OCI-M2 (cell line): ENCODE data around the gene HM13.
"Not testable (repeated sequence)": the region's sequence is repeated elsewhere in the genome, so short reads cannot be mapped to it uniquely, and the experiment has no call there.

Experiments used
- DNase-seq: peaks from one replicate; lab custom pipeline; 2025; ENCODE audit not compliant: unreplicated experiment; lab: John Stamatoyannopoulos, UW

HM13 gene

DNA sequence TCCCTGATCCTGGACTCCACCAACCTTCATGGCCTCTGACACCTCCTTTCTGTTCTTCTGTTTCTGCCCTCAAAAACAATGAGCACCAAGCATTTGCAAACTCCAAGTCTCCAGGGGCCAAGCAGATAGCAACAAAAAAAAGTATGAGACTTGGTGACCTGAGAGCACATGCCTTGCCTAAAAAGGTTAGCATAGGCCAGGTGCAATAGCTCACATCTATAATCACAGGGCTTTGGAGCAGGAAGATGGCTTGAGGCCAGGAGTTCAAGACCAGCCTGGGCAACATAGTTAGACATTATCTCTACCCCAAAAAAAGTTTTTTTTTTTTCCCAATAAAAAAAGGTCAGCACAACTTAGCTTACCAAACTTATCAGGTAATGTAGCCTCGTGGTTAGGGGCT lies 13.7 kb upstream of the HM13 start:
- DNase-seq, result no peak

DNA sequence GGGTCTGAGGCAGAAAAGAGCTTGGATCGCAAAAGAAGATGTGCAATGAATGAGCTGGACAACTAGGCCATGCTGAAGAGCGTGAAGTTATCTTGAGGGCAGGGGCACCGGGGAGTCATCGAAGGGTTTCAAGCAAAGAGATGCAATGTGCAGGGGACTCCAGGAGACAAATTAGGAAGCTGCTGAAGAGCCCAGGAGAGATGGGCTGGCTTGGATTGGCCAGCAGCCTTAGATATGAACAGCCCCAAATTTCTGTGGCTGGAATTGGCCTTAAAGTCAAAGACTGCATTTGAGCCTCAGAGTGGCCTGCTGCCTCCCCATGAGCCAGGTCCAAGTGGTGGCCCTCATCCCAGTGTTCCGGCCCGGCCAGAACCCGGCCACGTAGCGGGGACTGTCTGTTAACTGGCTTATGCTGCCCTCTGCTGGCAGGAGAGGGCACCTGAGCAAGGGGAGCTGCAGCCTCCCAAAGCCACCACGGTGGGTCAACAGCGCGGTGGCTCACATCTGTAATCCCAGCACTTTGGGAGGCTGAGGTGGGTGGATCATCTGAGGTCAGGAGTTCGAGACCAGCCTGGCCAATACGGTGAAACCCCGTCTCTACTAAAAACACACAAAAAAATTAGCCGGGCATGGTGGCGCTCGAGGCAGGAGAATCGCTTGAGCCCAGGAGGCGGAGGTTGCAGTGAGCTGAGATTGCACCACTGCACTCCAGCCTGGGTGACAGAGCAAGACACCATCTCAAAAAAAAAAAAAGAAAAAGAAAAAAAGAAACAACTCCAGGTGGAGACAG lies 11.2 kb upstream of the HM13 start:
- not testable (repeated sequence) for DNase-seq

DNA sequence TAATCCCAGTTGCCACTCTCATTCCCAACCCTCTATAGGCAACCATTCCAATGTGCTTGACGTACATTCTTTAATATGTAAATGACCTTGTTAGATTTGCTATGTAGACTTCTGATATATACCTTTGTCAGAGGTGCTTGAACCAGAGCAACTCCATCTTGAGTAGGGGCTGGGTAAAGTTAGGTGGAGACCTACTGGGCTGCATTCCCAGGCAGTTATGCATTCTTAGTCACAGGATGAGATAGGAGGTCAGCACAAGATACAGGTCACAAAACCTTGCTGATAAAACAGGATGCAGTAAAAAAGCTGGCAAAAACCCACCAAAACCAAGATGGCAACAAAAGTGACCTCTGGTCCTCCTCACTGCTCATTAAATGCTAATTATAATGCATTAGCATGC lies 8.3 kb upstream of the HM13 start:
- DNase-seq, result no peak

DNA sequence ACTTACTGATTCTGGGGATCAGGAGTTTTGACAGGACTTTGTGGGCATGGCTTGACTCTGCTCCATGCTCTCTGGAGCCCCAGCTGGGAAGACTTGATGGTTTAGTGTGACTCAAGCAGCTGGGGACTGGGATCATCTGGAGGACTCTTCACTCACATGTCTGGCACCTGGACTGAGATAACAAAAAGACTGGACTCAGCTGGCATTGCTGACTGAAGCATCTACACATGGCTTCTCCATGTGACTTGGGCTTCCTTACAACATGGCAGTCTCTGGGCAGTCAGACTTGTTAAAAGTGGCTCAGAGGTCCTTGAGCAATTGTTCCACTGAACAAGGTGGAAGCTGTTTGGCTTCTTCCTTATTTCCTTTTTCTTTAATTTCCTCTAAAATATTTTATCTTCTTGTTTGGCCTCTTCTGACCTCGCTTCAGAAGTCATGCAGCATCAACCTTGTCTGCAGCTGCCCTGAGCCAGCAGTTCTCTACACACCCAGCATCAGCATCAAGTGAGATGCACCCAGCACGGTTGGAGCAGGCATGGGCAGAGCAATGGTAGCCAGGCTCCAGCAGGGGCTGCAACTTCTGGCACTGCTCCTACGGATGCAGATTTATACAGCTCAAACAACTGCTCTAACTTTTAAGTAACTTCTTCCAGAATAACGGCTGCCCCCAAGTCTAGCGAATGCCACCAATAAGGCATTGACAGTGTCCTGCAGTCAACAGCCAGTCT lies 5.6 kb upstream of the HM13 start:
- DNase-seq, result no peak

DNA sequence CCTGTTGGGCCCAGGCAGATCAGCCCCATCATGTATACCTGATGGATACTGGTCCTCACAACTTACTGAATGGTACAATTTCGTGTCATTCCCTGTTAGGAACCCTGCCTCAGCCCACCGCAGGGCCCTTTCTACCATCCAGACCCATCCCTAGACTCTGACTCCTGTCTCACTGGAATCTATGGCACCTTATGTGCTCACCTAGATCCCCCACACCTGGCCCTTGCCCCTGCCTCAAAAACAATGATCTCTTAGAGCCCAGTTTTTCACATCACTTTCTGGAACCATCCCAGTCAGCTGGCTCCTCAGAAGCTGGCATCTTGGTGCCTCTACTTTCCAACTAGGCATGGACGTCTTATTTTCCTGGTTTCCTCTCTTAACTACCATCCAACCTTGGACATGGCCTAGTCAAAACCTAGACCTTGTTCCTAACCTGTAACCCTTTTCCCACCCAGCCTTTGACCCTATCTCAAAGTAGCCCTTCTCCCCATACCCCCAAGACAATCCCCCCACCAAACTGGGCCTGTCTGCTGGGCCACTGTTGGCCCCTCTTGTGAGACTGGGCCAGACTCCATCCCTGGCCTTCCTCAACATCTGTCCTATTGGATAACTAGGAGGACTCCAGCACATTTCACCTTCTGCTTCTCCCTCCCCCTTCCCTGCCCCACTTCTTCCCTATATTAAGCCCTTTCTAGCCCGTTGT lies 981 bp downstream of the HM13 start:
- no peak for DNase-seq

DNA sequence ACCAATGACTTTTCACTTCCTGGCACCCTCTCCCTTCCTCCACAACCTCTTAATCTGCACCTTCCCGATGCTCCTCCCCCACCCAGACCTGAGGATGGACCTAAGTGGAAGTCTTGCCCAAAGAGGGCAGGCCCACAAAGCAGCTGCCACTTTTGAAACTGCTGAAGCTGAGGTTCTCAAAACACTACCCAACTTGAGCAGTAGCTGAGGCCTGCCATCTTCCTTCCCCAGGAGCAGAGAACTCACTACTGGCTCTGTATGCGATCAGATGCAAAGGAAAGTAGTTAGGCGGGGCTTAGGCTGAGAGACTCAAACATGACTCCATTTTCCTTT lies 1.5 kb downstream of the HM13 start:
- no peak for DNase-seq

DNA sequence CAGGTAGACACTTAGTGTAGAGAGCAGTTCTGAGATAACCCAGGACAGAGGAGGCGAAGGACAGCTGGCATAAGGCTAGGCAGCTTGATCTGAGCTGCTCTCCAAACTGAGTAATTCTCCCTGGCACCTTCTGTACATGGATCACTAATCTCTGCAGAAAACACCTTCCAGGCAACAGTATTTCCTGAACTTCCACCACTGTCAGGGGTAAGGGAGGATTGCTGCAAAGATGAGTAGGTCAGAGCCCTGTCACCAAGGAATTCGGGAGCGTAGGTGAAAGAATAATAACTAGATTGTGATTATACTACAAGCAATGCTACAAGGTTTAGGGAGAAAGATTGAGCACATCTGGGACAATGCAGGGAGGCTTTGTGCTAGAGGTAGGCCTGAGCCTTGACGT lies 1.9 kb downstream of the HM13 start:
- DNase-seq, result no peak

DNA sequence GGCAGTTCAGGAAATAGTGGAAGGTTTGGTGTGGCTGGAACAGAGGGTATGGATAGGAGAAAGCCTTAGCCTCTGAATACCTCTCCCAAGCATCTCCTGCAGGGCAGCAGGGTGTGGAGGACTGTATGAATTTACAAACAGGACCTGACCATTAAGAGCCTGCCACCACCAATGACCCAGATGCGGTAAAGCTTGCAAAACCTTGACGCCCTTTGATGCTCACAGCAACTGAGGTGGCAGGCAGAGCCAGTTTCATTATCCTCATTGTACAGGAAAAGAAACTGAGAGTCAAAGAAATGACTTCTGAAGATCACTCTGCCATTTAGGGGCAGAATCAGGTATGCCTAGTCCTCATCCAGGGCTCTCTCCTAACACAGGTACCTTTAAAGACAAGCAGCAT lies 2.4 kb downstream of the HM13 start:
- DNase-seq, result no peak

DNA sequence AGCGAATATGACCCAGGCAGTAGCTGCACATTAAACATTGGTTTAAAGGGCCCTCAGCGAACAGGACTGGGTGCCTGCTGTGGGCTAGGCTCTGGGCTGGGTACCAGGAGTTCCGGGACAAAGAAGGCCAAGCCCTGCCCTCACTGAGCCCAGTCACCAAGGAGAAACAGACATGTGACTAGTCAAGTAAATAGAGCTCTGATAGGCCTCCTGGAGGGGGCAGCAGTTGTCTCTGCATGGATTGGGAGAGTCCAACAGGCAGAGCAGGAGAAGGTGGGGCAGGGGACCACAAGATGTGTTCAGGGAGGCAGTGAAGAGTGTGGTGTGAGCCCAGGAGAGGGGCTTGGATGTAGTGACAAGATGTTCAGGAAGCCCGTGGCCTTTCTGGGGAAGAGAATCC lies 3.1 kb downstream of the HM13 start:
- no peak for DNase-seq

DNA sequence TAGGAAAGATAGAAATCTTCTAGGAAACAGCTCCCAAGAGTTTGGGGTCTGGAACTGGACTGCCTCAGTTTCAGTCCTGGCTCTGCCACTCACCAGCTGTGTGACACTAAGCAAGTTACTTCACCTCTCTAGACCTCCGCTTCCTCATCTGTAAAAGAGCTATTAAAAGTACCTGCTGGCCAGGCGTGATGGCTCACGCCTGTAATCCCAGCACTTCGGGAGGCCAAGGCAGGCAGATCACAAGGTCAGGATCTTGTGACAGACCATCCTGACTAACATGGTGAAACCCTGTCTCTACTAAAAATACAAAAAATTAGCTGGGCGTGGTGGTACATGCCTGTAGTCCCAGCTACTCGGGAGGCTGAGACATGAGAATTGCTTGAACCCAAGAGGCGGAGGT lies 7.0 kb downstream of the HM13 start:
- not testable (repeated sequence) for DNase-seq

DNA sequence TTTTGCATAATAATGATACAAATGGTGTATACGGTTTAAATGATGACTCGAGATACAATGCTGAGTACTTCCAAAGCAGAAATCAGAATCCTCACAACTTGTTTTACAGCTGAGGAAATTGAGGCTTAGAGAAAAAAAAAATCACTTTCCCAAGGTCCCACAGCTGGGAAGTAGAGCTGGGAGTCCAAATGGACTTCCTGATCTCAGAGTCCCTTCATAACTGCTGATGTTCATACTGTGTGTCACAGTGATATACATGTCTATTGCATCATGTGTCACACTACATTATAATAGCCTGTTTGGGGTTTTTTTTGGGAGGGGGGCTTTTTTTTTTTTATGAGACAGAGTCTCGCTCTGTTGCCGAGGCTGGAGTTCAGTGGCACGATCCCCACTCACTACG lies 8.5 kb downstream of the HM13 start:
- no peak for DNase-seq

DNA sequence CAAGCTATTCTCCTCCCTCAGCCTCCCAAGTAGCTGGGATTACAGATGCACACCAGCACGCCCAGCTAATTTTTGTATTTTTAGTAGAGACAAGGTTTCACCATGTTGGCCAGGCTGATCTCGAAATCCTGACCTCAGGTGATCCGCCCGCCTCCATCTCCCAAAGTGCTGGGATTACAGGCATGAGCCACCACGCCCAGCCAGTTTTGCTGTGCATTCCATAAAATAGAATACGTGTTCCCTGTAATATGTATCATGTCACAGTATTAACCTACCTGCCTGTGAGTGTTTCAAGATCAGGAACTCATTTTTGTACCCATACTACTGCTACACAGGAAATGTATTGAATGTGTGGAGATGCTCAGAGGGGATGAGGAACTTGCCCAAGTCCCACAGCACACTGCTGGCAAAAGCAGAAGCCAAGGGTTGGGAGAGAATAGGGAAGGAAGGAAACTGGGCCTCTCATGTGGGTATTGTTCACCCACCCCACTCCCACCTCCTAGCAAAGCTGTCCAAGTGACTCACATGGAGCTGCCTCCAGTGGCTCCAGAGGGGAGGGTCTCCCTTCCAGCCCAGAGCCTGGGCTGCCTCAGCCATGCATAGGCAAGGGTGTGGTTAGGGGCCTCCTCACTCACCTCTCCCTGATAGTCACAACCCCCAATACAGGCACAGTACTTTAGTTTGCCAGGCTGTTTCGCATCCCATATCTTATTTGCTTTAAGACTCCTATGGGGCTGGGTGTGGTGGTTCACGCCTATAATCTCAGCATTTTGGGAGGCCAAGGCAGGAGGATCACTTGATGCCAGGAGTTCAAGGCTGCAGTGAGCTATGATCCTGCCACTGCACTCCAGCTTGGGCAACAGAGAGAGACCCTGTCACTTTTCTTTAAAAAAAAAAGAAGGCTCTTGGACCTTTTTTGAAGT lies 9.4 kb downstream of the HM13 start:
- DNase-seq, result no peak

DNA sequence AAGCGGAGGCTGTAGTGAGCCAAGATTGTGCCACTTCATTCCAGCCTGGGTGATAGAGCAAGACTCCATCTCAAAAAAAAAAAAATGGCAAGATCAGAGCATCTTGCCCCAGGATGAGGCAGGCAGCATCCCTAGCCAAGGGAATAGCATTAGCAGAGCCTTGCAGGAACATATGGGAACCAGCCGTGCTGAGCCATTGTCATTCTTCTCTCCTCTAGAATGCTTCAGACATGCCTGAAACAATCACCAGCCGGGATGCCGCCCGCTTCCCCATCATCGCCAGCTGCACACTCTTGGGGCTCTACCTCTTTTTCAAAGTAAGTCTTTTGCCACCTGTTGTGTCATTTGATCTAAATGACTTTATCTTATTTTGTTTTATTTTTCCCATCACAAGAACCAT lies 13.0 kb downstream of the HM13 start:
- no peak for DNase-seq

DNA sequence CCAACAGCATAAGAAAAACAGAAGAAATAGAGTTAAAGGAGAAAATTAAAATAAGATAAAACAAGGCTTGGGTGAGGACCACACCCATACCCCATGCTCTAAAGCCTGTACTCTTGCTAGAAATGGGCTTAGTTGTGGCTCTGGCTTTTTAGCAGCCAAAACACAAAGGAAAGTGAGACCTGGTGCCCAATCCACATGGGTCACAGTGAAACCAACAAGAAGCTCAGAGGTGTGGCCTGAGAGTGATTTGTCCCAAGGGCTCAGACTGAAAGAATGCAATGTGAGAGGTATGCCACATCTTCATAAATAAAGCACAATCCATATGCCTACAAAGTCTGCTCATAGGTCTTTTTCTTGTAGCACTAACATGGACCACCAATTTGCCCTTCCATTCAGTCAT lies 21.1 kb downstream of the HM13 start:
- no peak for DNase-seq

DNA sequence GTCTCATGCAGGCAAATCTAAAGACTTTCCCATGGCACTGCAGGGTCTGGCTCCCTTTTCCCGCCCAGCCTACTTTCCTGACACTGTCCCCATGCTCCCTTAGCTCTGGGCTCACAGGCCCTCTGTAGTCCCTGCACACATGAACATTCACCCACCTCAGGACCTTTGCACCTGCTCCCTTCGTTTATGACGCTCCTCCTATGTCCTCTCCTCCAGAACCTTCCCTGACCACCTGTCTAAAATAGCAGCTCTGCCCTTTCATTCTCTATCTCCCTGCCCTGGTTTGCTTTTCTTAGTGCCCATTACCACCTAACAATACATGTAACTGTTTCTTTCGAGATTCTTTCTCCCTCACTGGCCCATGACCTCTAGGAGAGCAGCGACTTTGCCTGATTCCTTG lies 22.3 kb downstream of the HM13 start:
- DNase-seq, result no peak

DNA sequence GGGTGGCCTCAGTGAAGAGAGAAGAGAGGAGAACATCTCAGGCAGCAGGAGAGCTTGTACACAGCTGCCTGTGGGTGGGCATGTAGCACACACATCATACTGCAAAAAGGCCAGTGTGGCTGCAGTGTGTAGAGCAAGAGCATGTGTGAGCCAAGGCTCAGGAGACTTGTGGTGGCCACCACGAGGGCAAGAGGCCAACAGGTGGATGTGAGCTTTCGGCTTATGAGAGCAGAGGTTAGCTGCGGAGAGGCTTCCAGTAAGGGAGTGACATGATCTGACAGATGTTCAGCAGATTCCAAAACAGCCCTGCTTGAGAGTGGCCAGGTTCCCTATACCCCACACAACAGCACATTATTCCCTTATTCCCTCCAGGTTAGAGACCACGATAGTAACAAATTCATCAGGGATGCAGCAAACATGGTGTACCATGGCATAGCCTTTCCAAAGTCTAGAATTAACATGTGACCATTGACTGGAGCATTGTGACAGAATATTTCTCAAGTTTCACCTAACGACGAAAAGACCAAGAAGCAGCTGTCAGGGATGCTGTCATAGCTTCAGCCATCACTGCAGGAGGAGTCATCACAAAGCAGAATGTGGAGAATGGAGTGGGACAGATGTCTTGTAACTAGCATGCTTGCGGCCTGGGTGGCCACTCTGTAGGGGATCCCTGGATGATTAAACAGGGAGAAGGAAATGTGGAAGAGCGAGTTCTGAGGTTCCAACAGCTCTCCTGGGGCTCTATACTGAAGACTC lies 23.1 kb downstream of the HM13 start:
- DNase-seq, result no peak

DNA sequence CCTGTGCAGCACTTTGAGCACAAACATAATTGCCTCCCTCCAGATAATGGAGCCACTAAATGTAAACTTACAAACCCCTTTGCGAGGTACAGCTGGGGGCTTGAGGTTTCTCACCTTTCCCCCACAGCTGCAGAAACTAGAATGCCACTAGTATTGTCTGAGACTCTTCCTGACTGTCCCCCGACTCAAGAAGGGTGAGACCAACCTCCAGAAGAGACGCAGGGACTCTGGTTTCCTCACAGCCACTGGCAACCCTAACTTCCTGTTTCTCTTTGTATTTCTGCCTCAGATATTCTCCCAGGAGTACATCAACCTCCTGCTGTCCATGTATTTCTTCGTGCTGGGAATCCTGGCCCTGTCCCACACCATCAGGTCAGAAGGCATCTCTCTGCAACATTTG lies 23.6 kb downstream of the HM13 start:
- no peak for DNase-seq

DNA sequence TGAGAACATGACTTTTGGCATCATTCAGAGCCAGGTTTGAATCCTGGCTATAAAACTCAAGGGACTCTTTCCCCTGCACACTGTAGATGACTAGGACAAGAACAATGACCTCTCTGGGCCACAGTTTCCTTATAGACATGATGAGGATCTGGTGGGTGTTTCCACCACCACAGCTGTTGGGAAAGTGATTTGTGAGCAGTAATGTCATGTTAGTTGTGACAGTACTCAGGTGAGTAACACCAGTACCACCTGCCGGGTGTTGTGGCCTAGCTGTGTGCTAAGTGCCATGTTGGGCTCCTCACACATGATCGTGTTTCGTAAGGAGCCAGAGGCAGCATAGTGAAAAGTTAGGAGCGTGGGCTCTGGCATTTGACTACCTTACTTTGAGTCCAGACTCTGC lies 24.1 kb downstream of the HM13 start:
- no peak for DNase-seq

DNA sequence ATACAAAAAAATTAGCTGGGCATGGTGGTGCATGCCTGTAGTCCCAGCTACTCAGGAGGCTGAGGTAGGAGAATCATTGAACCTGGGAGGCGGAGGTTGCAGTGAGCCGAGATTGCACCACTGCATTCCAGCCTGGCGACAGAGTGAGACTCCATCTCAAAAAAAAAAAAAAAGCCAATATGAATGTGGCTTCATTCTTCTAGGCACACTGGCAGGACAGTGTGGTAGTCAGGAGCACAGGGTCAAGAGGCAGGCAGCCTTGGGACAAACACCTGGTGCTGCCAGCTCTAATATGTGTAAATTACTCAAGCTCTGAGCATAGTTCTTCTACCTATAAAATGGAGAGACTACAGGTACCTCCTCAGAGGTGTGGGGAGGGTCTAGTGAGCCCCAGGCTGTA lies 25.4 kb downstream of the HM13 start:
- DNase-seq, result not testable (repeated sequence)

DNA sequence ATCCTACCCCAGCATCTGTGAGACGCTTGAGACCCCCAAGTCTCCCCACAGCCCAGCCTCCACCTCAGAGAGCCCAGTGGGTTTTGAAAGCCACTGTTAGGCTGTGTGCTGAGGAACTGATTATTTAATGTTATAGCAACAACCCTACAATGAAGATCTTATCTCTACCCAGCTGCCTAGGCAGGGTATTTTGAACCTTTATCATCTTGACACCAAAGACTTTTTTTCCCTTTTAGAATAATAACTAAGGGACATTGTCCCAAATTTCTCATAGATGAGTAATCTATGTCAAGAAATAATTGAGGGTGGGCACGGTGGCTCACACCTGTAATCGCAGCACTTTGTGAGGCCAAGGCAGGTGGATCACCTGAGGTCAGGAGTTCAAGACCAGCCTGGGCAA lies 26.2 kb downstream of the HM13 start:
- no peak for DNase-seq
